Gastrocnemius medialis (tissue), 4 donors: ENCODE results near the gene NTNG2.

Source experiments
- CTCF ChIP-seq, 5 experiments: fragments of 450-650 bp in 3 of 5; fragments of 200-600 bp in 2 of 5; sonication (generic) in 2 of 5; IDR thresholded peaks in 4 of 5; conservative IDR thresholded peaks in 1 of 5; 1 replicate in 4 of 5; 2 replicates in 1 of 5; pipeline ENCODE4 v1.5.1; 2016 to 2019; ENCODE audit warnings: antibody characterized with exemption in 5 of 5, mild to moderate bottlenecking in 3 of 5, moderate library complexity in 3 of 5
- POLR2A ChIP-seq, 2 donors: fragments of 450-650 bp; IDR thresholded peaks; one replicate each; pipeline ENCODE4 v1.6.1; 2017; ENCODE audit warnings: antibody characterized with exemption in 2 of 2, mild to moderate bottlenecking in 2 of 2, moderate library complexity in 2 of 2

- TF ChIP-seq POLR2A (IDR thresholded peaks at IDR 0.05), result no peak
- TF ChIP-seq CTCF (IDR thresholded peaks at IDR 0.05 in 4 of 5, conservative IDR thresholded peaks at IDR 0.05 in 1 of 5), result no peak
Measured at GRCh38 chr9:132197315-132197714, 35.5 kb downstream of the NTNG2 start.
